ENCODE data around the gene SYNPR. TPM values are rescaled to one million over a fixed set of nuclear protein-coding genes. Genes with fewer than 3 reads are reported as not detected.

SYNPR gene
- total RNA-seq, 2 donors from 2014 or later = 2.7 to 8.3 TPM

- no peaks in the 10 kb centered on the region for H3K9me3 ChIP-seq
- no peaks in the 10 kb centered on the region for H3K4me1 ChIP-seq
- no peak overlapping the region for H3K4me3 ChIP-seq
These were observed 378.7 kb downstream of the SYNPR start for GRCh38 chr3:63656786-63657185.

GRCh38 chr3:63661242-63661641, 383.1 kb downstream of the SYNPR start:
- no peaks in the 10 kb centered on the region for H3K36me3 ChIP-seq
- H3K27ac ChIP-seq = no peak overlapping the region
- TF ChIP-seq CTCF (IDR thresholded peaks at IDR 0.05) = no peak
- H3K4me1 ChIP-seq = no peaks in the 10 kb centered on the region
- H3K9me3 ChIP-seq = no peaks in the 10 kb centered on the region
- no peaks in the 10 kb centered on the region for H3K27me3 ChIP-seq
- H3K4me3 ChIP-seq = no peak overlapping the region
- no peak for DNase-seq (ENCODE audit: low spot score)

More at GRCh38 chr3:63656786-63657185, 378.7 kb downstream of the SYNPR start:
- TF ChIP-seq CTCF (IDR thresholded peaks at IDR 0.05) = no peak
- Histone ChIP-seq H3K36me3 (no peaks in the 10 kb centered on the region), H3K27ac (no peak overlapping the region), H3K27me3 (no peaks in the 10 kb centered on the region)
- DNase-seq (ENCODE audit: low spot score) = no peak

GRCh38 chr3:63662011-63662410, 383.9 kb downstream of the SYNPR start:
- no peak for DNase-seq (ENCODE audit: low spot score)
- Histone ChIP-seq H3K27ac (no peak overlapping the region), H3K36me3 (no peaks in the 10 kb centered on the region), H3K4me3 (no peak overlapping the region), H3K27me3 (no peaks in the 10 kb centered on the region), H3K9me3 (no peaks in the 10 kb centered on the region), H3K4me1 (no peaks in the 10 kb centered on the region)
- no peak for TF ChIP-seq CTCF (IDR thresholded peaks at IDR 0.05)

- TF ChIP-seq CTCF (IDR thresholded peaks at IDR 0.05) = no peak
- no peak for DNase-seq (ENCODE audit: low spot score)
- H3K36me3 ChIP-seq = no peaks in the 10 kb centered on the region
These were observed 384.4 kb downstream of the SYNPR start for GRCh38 chr3:63662500-63662899.

More at GRCh38 chr3:63662500-63662899, 384.4 kb downstream of the SYNPR start:
- no peaks in the 10 kb centered on the region for H3K27me3 ChIP-seq
- no peak overlapping the region for H3K4me3 ChIP-seq
- no peaks in the 10 kb centered on the region for H3K4me1 ChIP-seq
- H3K27ac ChIP-seq = no peak overlapping the region
- H3K9me3 ChIP-seq = no peaks in the 10 kb centered on the region

Data from right atrium auricular region (tissue), 2 donors.